Liver (tissue), 9 donors: ENCODE results near the gene WWOX. TPM values are rescaled to one million over a fixed set of nuclear protein-coding genes. Genes with fewer than 3 reads are reported as not detected.

ENCODE experiments used
- DNase-seq: peaks from one replicate; pipeline ENCODE4 v3.0.0-alpha.2; 2017; ENCODE audit warnings: low spot score
- H3K27ac ChIP-seq, 2 donors: one replicate each; pipeline ENCODE4 v1.7.0; 2013; ENCODE audit warnings: inconsistent platforms in 2 of 2, low read length in 2 of 2, control low read depth in 1 of 2, low read depth in 1 of 2, mild to moderate bottlenecking in 1 of 2
- H3K27me3 ChIP-seq, 4 donors: one replicate each; pipeline versions ENCODE4 v1.6.1 to v1.7.0; 2013; ENCODE audit warnings: low read length in 3 of 4, inconsistent platforms in 1 of 4, mild to moderate bottlenecking in 1 of 4, moderate library complexity in 1 of 4; ENCODE audit not compliant: control insufficient read depth in 4 of 4, insufficient read depth in 4 of 4
- H3K36me3 ChIP-seq, 4 donors: one replicate each; pipeline versions ENCODE4 v1.6.1 to v1.7.0; 2013; ENCODE audit warnings: low read length in 3 of 4, mild to moderate bottlenecking in 3 of 4, low read depth in 1 of 4, moderate library complexity in 1 of 4; ENCODE audit not compliant: control insufficient read depth in 4 of 4, insufficient read depth in 3 of 4
- H3K4me1 ChIP-seq, 4 donors: one replicate each; pipeline versions ENCODE4 v1.6.1 to v1.7.0; 2013; ENCODE audit warnings: low read length in 3 of 4, mild to moderate bottlenecking in 3 of 4, moderate library complexity in 1 of 4; ENCODE audit not compliant: control insufficient read depth in 4 of 4, insufficient read depth in 4 of 4
- H3K4me3 ChIP-seq, 3 donors: one replicate each; pipeline versions ENCODE4 v1.6.1 to v1.7.0; 2013; ENCODE audit warnings: low read length in 3 of 3, control low read depth in 1 of 3, low read depth in 1 of 3, mild to moderate bottlenecking in 1 of 3
- H3K9ac ChIP-seq, 2 donors: one replicate each; pipeline ENCODE4 v1.7.0; 2013; ENCODE audit warnings: low read length in 2 of 2, mild to moderate bottlenecking in 2 of 2, moderate library complexity in 2 of 2, control low read depth in 1 of 2, low read depth in 1 of 2
- H3K9me3 ChIP-seq, 4 donors: one replicate each; pipeline versions ENCODE4 v1.6.1 to v1.7.0; 2013; ENCODE audit warnings: low read length in 3 of 4; ENCODE audit not compliant: control insufficient read depth in 4 of 4
- EGR1 ChIP-seq, 2 donors: IDR thresholded peaks; 2 replicates each; pipeline ENCODE4 v1.6.1; 2016 to 2018; ENCODE audit warnings: antibody characterized with exemption in 2 of 2, low read depth in 2 of 2
- FOXA1 ChIP-seq: IDR thresholded peaks from 2 replicates; pipeline ENCODE4 v1.6.1; 2016; ENCODE audit warnings: antibody characterized with exemption
- FOXA2 ChIP-seq: IDR thresholded peaks from 2 replicates; pipeline ENCODE4 v1.6.1; 2016; ENCODE audit warnings: antibody characterized with exemption
- GABPA ChIP-seq, 2 donors: IDR thresholded peaks in 1 of 2; conservative IDR thresholded peaks in 1 of 2; 2 replicates each; pipeline ENCODE4 v1.6.1; 2016; ENCODE audit warnings: antibody characterized with exemption in 2 of 2, mild to moderate bottlenecking in 1 of 2, moderate library complexity in 1 of 2
- HNF4A ChIP-seq, 2 donors: conservative IDR thresholded peaks; 2 replicates each; pipeline ENCODE4 v1.6.1; 2016; ENCODE audit warnings: antibody characterized with exemption in 2 of 2, mild to moderate bottlenecking in 2 of 2
- HNF4G ChIP-seq: IDR thresholded peaks from 2 replicates; pipeline ENCODE4 v1.6.1; 2016; ENCODE audit warnings: antibody characterized with exemption
- JUND ChIP-seq, 2 donors: IDR thresholded peaks; 2 replicates each; pipeline ENCODE4 v1.6.1; 2016; ENCODE audit warnings: antibody characterized with exemption in 2 of 2
- NR2F2 ChIP-seq: IDR thresholded peaks from 2 replicates; pipeline ENCODE4 v1.6.1; 2016; ENCODE audit warnings: antibody characterized with exemption
- RAD21 ChIP-seq, 2 donors: IDR thresholded peaks; 2 replicates each; pipeline ENCODE4 v1.6.1; 2016; ENCODE audit warnings: antibody characterized with exemption in 2 of 2, mild to moderate bottlenecking in 2 of 2
- RXRA ChIP-seq, 2 donors: IDR thresholded peaks; 2 replicates each; pipeline ENCODE4 v1.6.1; 2017 to 2018; ENCODE audit warnings: antibody characterized with exemption in 2 of 2, mild to moderate bottlenecking in 1 of 2
- SP1 ChIP-seq: IDR thresholded peaks from 2 replicates; pipeline ENCODE4 v1.6.1; 2018; ENCODE audit warnings: antibody characterized with exemption, mild to moderate bottlenecking
- TAF1 ChIP-seq: conservative IDR thresholded peaks from 2 replicates; pipeline ENCODE4 v1.6.1; 2016; ENCODE audit warnings: antibody characterized with exemption, mild to moderate bottlenecking
- YY1 ChIP-seq: IDR thresholded peaks from 2 replicates; pipeline ENCODE4 v1.6.1; 2016; ENCODE audit warnings: antibody characterized with exemption, mild to moderate bottlenecking
- WGBS: extraction: QIAGEN DNeasy Blood & Tissue Kit; methylation state at CpG from one replicate; pipeline ENCODE4 v1.1.7; 2013; 5-methylcytosine and 5-hydroxymethylcytosine counted together
- polyA plus RNA-seq, 2 donors: library from polyadenylated mRNA; stranded (reverse) in 1 of 2; unstranded in 1 of 2; fragments of 200-250 nt in 1 of 2; fragments of >200 nt in 1 of 2; fragmentation: Nextera tagmentation in 1 of 2; extraction: Ambion mirVana in 1 of 2; gene quantifications; one replicate each; pipeline versions ENCODE4 v1.2.1 to v1.2.3, GENCODE V29; 2013 to 2015
- total RNA-seq, 2 donors: library from RNA; depleted of rRNA; stranded (reverse); fragments of >200 nt; gene quantifications; one replicate each; pipeline ENCODE4 v1.2.3, GENCODE V29; 2014
- TF ChIP-seq, protein P1 (sequence below): fragments of 150-350 bp; IDR thresholded peaks from 2 replicates; pipeline ENCODE4 v1.5.1; 2017; ENCODE audit warnings: improper control_type of control experiment, low read depth, low read length; ENCODE audit not compliant: missing input control
- TF ChIP-seq, protein P2 (sequence below): IDR thresholded peaks from 2 replicates; pipeline ENCODE4 v1.6.1; 2016; ENCODE audit warnings: antibody characterized with exemption
- TF ChIP-seq, protein P3 (sequence below): IDR thresholded peaks from 2 replicates; pipeline ENCODE4 v1.6.1; 2016; ENCODE audit warnings: antibody characterized with exemption
- TF ChIP-seq, protein P4 (sequence below): IDR thresholded peaks from 2 replicates; pipeline ENCODE4 v1.6.1; 2016; ENCODE audit warnings: antibody characterized with exemption
- TF ChIP-seq, protein P5 (sequence below): IDR thresholded peaks from 2 replicates; pipeline ENCODE4 v1.6.1; 2016; ENCODE audit warnings: antibody characterized with exemption, mild to moderate bottlenecking
- donor health status: healthy.
- donor health status: healthy.
- donor health status: healthy.
- donor health status: healthy.
- donor health status: healthy.

WWOX gene
- total and polyA plus RNA-seq, 4 donors, result 9.8 to 46.0 (median 15.3) TPM

DNA sequence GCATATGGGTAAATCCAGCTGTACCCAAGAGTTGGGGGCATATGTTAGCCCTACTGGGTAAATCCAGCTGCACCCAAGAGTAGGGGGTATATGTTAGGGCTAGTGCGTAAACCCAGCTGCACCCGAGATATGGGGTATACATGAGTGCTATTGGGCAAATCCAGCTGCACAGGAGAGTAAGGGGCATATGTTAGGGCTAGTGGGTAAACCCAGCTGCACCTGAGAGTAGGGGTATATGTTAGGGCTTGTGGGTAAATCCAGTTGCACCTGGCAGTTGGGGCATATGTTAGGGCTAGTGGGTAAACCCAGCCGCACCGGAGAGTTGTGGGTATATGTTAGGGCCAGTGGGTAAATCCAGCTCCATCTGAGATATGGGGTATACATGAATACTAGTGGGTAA, 80.9 kb downstream of the WWOX start (continued):
- TF ChIP-seq, protein P1, sequence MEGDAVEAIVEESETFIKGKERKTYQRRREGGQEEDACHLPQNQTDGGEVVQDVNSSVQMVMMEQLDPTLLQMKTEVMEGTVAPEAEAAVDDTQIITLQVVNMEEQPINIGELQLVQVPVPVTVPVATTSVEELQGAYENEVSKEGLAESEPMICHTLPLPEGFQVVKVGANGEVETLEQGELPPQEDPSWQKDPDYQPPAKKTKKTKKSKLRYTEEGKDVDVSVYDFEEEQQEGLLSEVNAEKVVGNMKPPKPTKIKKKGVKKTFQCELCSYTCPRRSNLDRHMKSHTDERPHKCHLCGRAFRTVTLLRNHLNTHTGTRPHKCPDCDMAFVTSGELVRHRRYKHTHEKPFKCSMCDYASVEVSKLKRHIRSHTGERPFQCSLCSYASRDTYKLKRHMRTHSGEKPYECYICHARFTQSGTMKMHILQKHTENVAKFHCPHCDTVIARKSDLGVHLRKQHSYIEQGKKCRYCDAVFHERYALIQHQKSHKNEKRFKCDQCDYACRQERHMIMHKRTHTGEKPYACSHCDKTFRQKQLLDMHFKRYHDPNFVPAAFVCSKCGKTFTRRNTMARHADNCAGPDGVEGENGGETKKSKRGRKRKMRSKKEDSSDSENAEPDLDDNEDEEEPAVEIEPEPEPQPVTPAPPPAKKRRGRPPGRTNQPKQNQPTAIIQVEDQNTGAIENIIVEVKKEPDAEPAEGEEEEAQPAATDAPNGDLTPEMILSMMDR, result no peak
- TF ChIP-seq, protein P2, sequence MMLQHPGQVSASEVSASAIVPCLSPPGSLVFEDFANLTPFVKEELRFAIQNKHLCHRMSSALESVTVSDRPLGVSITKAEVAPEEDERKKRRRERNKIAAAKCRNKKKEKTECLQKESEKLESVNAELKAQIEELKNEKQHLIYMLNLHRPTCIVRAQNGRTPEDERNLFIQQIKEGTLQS, result no peak

DNA sequence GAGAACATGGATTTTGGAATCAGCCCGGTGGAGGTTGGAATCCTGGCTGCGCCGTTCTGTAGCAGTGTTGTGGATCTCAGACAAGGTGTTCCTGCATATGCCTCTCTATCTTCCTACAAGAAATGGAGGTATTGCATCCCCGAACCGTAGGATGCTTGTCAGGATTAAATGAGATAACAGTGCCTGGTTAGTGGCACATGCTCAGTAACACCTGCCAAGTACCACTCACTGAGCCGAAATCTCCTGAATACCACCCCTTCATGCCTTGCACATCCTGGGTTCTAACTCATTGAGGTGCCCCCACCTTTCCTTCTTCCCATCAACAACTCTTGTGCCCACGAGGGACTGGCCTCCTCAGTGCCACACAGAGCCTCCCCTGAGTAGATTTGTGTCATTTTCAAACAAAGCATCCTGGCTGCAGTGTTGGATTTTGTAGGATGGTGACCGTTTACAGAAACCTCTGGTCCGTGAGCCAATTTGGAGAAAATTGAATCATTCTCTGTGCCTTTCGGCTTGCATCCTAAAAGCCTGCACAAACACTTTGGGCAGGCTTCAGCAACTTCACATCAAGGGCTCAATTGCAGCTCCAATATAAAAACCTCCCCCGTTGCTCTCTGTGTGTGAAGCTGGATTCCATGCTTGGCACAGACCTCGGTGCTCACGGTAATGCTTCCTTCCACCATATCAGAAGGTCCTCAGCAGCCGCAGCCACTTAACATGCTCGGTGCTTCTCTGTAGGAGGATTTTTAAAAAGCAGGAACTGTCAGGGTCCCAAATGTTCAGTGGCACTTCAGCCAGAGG, 84.2 kb downstream of the WWOX start:
- H3K4me3 ChIP-seq, result no peak overlapping the region

More for the DNA sequence above, 84.2 kb downstream of the WWOX start:
- TF ChIP-seq JUND (IDR thresholded peaks at IDR 0.05) (no peak), TAF1 (no peak), GABPA (IDR thresholded peaks at IDR 0.05 in 1 of 2, conservative IDR thresholded peaks at IDR 0.05 in 1 of 2) (no peak), HNF4G (no peak), RAD21 (IDR thresholded peaks at IDR 0.05) (no peak), HNF4A (conservative IDR thresholded peaks at IDR 0.05) (no peak), SP1 (no peak), EGR1 (IDR thresholded peaks at IDR 0.05; ENCODE audit: low read depth in 2 of 2) (no peak), NR2F2 (no peak), RXRA (IDR thresholded peaks at IDR 0.05) (no peak), FOXA2 (no peak), FOXA1 (no peak), YY1 (no peak)
- TF ChIP-seq, protein P1, result no peak
- TF ChIP-seq, protein P3, sequence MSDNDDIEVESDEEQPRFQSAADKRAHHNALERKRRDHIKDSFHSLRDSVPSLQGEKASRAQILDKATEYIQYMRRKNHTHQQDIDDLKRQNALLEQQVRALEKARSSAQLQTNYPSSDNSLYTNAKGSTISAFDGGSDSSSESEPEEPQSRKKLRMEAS, result no peak
- TF ChIP-seq, protein P4, sequence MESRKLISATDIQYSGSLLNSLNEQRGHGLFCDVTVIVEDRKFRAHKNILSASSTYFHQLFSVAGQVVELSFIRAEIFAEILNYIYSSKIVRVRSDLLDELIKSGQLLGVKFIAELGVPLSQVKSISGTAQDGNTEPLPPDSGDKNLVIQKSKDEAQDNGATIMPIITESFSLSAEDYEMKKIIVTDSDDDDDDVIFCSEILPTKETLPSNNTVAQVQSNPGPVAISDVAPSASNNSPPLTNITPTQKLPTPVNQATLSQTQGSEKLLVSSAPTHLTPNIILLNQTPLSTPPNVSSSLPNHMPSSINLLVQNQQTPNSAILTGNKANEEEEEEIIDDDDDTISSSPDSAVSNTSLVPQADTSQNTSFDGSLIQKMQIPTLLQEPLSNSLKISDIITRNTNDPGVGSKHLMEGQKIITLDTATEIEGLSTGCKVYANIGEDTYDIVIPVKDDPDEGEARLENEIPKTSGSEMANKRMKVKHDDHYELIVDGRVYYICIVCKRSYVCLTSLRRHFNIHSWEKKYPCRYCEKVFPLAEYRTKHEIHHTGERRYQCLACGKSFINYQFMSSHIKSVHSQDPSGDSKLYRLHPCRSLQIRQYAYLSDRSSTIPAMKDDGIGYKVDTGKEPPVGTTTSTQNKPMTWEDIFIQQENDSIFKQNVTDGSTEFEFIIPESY, result no peak
- TF ChIP-seq, protein P2, result no peak
- TF ChIP-seq, protein P5, sequence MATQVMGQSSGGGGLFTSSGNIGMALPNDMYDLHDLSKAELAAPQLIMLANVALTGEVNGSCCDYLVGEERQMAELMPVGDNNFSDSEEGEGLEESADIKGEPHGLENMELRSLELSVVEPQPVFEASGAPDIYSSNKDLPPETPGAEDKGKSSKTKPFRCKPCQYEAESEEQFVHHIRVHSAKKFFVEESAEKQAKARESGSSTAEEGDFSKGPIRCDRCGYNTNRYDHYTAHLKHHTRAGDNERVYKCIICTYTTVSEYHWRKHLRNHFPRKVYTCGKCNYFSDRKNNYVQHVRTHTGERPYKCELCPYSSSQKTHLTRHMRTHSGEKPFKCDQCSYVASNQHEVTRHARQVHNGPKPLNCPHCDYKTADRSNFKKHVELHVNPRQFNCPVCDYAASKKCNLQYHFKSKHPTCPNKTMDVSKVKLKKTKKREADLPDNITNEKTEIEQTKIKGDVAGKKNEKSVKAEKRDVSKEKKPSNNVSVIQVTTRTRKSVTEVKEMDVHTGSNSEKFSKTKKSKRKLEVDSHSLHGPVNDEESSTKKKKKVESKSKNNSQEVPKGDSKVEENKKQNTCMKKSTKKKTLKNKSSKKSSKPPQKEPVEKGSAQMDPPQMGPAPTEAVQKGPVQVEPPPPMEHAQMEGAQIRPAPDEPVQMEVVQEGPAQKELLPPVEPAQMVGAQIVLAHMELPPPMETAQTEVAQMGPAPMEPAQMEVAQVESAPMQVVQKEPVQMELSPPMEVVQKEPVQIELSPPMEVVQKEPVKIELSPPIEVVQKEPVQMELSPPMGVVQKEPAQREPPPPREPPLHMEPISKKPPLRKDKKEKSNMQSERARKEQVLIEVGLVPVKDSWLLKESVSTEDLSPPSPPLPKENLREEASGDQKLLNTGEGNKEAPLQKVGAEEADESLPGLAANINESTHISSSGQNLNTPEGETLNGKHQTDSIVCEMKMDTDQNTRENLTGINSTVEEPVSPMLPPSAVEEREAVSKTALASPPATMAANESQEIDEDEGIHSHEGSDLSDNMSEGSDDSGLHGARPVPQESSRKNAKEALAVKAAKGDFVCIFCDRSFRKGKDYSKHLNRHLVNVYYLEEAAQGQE, result no peak
- 88% methylated on average over 15 of the region's 15 CpGs for WGBS
- H3K9me3 ChIP-seq, result no peaks in the 10 kb centered on the region
- no peaks in the 10 kb centered on the region for H3K4me1 ChIP-seq
- H3K36me3 ChIP-seq, result no peaks in the 10 kb centered on the region
- DNase-seq, result no peak
- no peak overlapping the region for H3K27ac ChIP-seq
- no peak overlapping the region for H3K9ac ChIP-seq
- no peaks in the 10 kb centered on the region for H3K27me3 ChIP-seq
